ENCODE measurements around the gene MICAL3. TPM values are rescaled to one million over a fixed set of nuclear protein-coding genes. Genes with fewer than 3 reads are reported as not detected.

Gene MICAL3
- total RNA-seq, 1 experiment from 2014 or later, result 47.1 TPM

GRCh38 chr22:17817079-17817478 is 207.3 kb downstream of the MICAL3 start:
- in situ Hi-C loops (cut with HindIII; ENCODE audit: low pct_unique_long_range_greater_than_20kb, low sequenced_read_pairs), result no loop called here
- no peaks in the 10 kb centered on the region for H3K36me3 ChIP-seq (ENCODE audit: control insufficient read depth, insufficient read depth, low read length)
- CTCF ChIA-PET, result no interaction called here

GRCh38 chr22:17816649-17817048 is 207.7 kb downstream of the MICAL3 start:
- no peaks in the 10 kb centered on the region for H3K36me3 ChIP-seq (ENCODE audit: control insufficient read depth, insufficient read depth, low read length)
- CTCF ChIA-PET, result no interaction called here
- intact Hi-C loops (cut with micrococcal nuclease; ENCODE audit: unreplicated experiment) (no loop called here), in situ Hi-C loops (cut with HindIII; ENCODE audit: low pct_unique_long_range_greater_than_20kb, low sequenced_read_pairs) (no loop called here)
- no peaks in the 10 kb centered on the region for H3K27me3 ChIP-seq (ENCODE audit: control insufficient read depth, insufficient read depth, low read length)
- BruUV-seq (replicated peaks), result no TSS peak
- H3K4me3 ChIP-seq (ENCODE audit: low read depth in 2 of 2, low read length in 2 of 2), result no peak overlapping the region
- H3K27ac ChIP-seq (ENCODE audit: low read length), result no peak overlapping the region
- no peak for TF ChIP-seq REST (IDR thresholded peaks at IDR 0.05; ENCODE audit: insufficient read depth in 1 of 2, low read depth in 2 of 2, low read length in 1 of 2)
- no peak for TF ChIP-seq CTCF (IDR thresholded peaks at IDR 0.05)
- TF ChIP-seq POLR2AphosphoS5 (IDR thresholded peaks at IDR 0.05; ENCODE audit: low read depth, low read length), result no peak
- no peak for TF ChIP-seq SIN3A (IDR thresholded peaks at IDR 0.05; ENCODE audit: borderline replicate concordance, insufficient read depth, low read depth, low read length)
- TF ChIP-seq TCF7L2 (IDR thresholded peaks at IDR 0.05; ENCODE audit: low read depth, low read length), result no peak
- no peaks in the 10 kb centered on the region for H3K9me3 ChIP-seq (ENCODE audit: control insufficient read depth, insufficient read depth, low read depth, low read length)
- no peak for ATAC-seq
- no peaks in the 10 kb centered on the region for H3K4me1 ChIP-seq (ENCODE audit: control insufficient read depth, insufficient read depth, low read length)
- DNase-seq (ENCODE audit: low read depth, low spot score), result no peak
- POLR2A ChIA-PET, result no interaction called here

More at GRCh38 chr22:17817079-17817478, 207.3 kb downstream of the MICAL3 start:
- Histone ChIP-seq H3K27ac (ENCODE audit: low read length) (no peak overlapping the region), H3K4me1 (ENCODE audit: control insufficient read depth, insufficient read depth, low read length) (no peaks in the 10 kb centered on the region), H3K27me3 (ENCODE audit: control insufficient read depth, insufficient read depth, low read length) (no peaks in the 10 kb centered on the region), H3K9me3 (ENCODE audit: control insufficient read depth, insufficient read depth, low read depth, low read length) (no peaks in the 10 kb centered on the region), H3K4me3 (ENCODE audit: low read depth in 2 of 2, low read length in 2 of 2) (no peak overlapping the region)
- TF ChIP-seq REST (IDR thresholded peaks at IDR 0.05; ENCODE audit: insufficient read depth in 1 of 2, low read depth in 2 of 2, low read length in 1 of 2) (no peak), POLR2AphosphoS5 (IDR thresholded peaks at IDR 0.05; ENCODE audit: low read depth, low read length) (no peak)
- BruUV-seq (replicated peaks), result no TSS peak
- ATAC-seq, result no peak
- POLR2A ChIA-PET, result no interaction called here
- intact Hi-C loops (cut with micrococcal nuclease; ENCODE audit: unreplicated experiment), result no loop called here
- no peak for DNase-seq (ENCODE audit: low read depth, low spot score)

Data from Panc1 (cell line).